Neural crest cell (in vitro differentiated cells): ENCODE results near the gene MGAT4C. TPM values are rescaled to one million over a fixed set of nuclear protein-coding genes. Genes with fewer than 3 reads are reported as not detected.

Experiments used
- DNase-seq: peaks from one replicate; pipeline ENCODE4 v3.0.0; 2021; ENCODE audit warnings: low read depth, mixed read lengths, low spot score
- H3K27ac Mint-ChIP-seq: one replicate; pipeline ENCODE4 v1.8.0; 2021; ENCODE audit warnings: mild to moderate bottlenecking, mixed read lengths; ENCODE audit not compliant: unreplicated experiment
- H3K27me3 Mint-ChIP-seq: 2 replicates; pipeline ENCODE4 v1.8.0; 2021; ENCODE audit warnings: low read depth, mild to moderate bottlenecking, mixed read lengths
- H3K36me3 Mint-ChIP-seq: 2 replicates; pipeline ENCODE4 v1.8.0; 2021; ENCODE audit warnings: low read depth, mild to moderate bottlenecking, mixed read lengths
- H3K4me1 Mint-ChIP-seq: 2 replicates; pipeline ENCODE4 v1.8.0; 2021; ENCODE audit warnings: mixed read lengths
- H3K4me3 Mint-ChIP-seq: one replicate; pipeline ENCODE4 v1.8.0; 2021; ENCODE audit warnings: mild to moderate bottlenecking, mixed read lengths
- H3K9me3 Mint-ChIP-seq: 2 replicates; pipeline ENCODE4 v1.8.0; 2021; ENCODE audit warnings: mixed read lengths
- total RNA-seq: library from RNA; stranded (reverse); gene quantifications from 2 replicates; pipeline ENCODE4 v1.2.1, GENCODE V29; 2021
- TF ChIP-seq, protein P1 (sequence below): fragments of 200-600 bp; sonication (generic); conservative IDR thresholded peaks from 2 replicates; pipeline ENCODE4 v1.5.0; 2021; ENCODE audit warnings: antibody characterized with exemption, mild to moderate bottlenecking

The MGAT4C gene
- total RNA-seq, 1 donor from 2014 or later = 0.07 TPM

DNA sequence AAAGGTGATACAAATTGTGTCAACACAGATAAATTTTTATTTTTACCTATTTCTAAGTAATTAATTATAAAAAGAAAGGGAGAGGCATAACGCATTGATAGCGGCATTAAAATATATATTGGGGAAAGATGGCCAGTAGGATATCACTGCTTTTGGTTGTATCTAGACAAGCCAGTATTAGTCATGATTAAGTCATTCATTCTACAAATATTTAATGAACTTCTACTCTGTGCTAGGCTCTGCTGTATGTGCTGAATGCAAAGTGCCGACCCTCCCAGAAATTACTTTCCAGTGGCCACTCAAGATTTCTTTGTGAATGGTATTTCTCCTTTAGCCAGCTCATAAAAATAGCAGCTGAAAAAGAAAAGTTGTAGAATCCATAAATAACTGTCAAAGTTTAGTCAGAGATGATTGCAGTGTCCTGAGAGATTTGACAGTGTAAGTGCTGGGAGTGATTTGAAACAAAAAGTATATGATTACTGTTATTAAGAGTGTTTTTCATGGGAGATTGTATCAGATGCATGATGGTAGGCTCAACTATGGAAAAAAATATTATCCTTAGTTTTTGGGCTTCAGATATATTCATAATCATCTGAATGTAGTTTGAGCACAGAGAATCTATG lies 133.2 kb downstream of the MGAT4C start:
- TF ChIP-seq, protein P1, sequence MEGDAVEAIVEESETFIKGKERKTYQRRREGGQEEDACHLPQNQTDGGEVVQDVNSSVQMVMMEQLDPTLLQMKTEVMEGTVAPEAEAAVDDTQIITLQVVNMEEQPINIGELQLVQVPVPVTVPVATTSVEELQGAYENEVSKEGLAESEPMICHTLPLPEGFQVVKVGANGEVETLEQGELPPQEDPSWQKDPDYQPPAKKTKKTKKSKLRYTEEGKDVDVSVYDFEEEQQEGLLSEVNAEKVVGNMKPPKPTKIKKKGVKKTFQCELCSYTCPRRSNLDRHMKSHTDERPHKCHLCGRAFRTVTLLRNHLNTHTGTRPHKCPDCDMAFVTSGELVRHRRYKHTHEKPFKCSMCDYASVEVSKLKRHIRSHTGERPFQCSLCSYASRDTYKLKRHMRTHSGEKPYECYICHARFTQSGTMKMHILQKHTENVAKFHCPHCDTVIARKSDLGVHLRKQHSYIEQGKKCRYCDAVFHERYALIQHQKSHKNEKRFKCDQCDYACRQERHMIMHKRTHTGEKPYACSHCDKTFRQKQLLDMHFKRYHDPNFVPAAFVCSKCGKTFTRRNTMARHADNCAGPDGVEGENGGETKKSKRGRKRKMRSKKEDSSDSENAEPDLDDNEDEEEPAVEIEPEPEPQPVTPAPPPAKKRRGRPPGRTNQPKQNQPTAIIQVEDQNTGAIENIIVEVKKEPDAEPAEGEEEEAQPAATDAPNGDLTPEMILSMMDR = no peak
- DNase-seq = no peak
- Mint-ChIP-seq H3K9me3 (no peaks in the 10 kb centered on the region), H3K4me3 (no peak overlapping the region), H3K36me3 (peaks cover 4% of the 10 kb centered on the region), H3K4me1 (peaks cover 5% of the 10 kb centered on the region), H3K27ac (no peak overlapping the region), H3K27me3 (no peaks in the 10 kb centered on the region)

DNA sequence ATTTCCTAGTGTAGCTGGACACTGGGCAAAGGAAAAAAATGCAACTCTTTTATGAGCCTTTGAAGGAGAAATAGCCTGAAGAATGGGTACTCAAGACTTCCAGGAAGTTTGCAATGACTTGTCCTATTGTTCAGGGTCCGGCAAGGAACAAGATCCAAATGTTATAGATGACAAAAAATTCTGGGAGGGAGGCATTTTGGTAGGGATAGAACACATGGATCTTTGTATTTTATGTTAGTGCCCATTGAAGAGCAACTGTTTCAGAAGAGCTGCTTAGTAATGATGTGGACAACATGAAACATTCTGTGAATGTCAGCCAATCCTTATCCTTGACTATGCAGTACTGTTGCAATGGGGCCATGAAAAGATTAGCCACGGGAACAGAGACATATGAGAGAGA lies 138.0 kb downstream of the MGAT4C start:
- Mint-ChIP-seq H3K27ac (no peak overlapping the region), H3K4me1 (peaks cover 14% of the 10 kb centered on the region), H3K4me3 (no peak overlapping the region), H3K9me3 (peaks cover 7% of the 10 kb centered on the region), H3K27me3 (no peaks in the 10 kb centered on the region), H3K36me3 (peaks cover 4% of the 10 kb centered on the region)
- TF ChIP-seq, protein P1 = no peak
- DNase-seq = no peak

- Mint-ChIP-seq H3K36me3 (peaks cover 4% of the 10 kb centered on the region), H3K4me1 (peaks cover 14% of the 10 kb centered on the region), H3K4me3 (no peak overlapping the region), H3K9me3 (peaks cover 7% of the 10 kb centered on the region), H3K27ac (peak overlapping the region; percentile 68), H3K27me3 (no peaks in the 10 kb centered on the region)
- TF ChIP-seq, protein P1 = no peak
- no peak for DNase-seq
Measured at GRCh38 chr12:86117711-86118110, 138.5 kb downstream of the MGAT4C start.

GRCh38 chr12:86104087-86104486 lies 152.1 kb downstream of the MGAT4C start:
- Mint-ChIP-seq H3K4me1 (peaks cover 17% of the 10 kb centered on the region), H3K4me3 (no peak overlapping the region), H3K9me3 (no peaks in the 10 kb centered on the region), H3K36me3 (no peaks in the 10 kb centered on the region), H3K27me3 (no peaks in the 10 kb centered on the region), H3K27ac (no peak overlapping the region)
- no peak for DNase-seq
- TF ChIP-seq, protein P1 = no peak

DNA sequence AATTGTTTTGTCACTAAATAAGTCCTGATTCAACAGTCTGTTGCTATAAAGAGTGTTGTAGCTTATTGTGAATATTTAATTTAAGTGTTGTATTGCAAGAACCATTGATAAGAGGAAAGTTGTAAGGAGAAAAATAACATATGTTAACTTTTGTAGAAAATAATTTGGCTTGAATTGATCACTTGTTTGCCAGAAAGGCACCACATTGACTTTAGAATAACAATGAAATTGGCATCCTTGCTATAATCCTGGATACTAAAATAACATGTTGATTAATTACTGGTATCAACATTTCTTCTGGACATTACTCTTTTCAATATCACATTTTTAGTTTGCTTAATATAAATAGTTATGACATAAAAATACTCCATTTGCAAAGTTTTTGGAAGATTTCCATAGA lies 159.0 kb downstream of the MGAT4C start:
- DNase-seq = no peak
- no peaks in the 10 kb centered on the region for H3K36me3 Mint-ChIP-seq
- H3K27ac Mint-ChIP-seq = no peak overlapping the region
- no peak overlapping the region for H3K4me3 Mint-ChIP-seq
- H3K9me3 Mint-ChIP-seq = no peaks in the 10 kb centered on the region
- H3K4me1 Mint-ChIP-seq = peaks cover 14% of the 10 kb centered on the region
- no peaks in the 10 kb centered on the region for H3K27me3 Mint-ChIP-seq
- TF ChIP-seq, protein P1 = no peak
